Stimulated activated CD8-positive, alpha-beta memory T cell treated with anti-CD3 and anti-CD28 coated beads, Interleukin-15, amount 100 ng/mL, for 24 hours (primary cell): ENCODE results near the gene ADAMTS7.
"Not testable (repeated sequence)": the region's sequence is repeated elsewhere in the genome, so short reads cannot be mapped to it uniquely, and the experiment has no call there.

ENCODE experiments used
- DNase-seq: peaks from one replicate; pipeline ENCODE4 v3.0.0-alpha.2; 2020; ENCODE audit warnings: low read depth

The ADAMTS7 gene

GRCh38 chr15:78811124-78811824 is at the start of gene ADAMTS7:
TSS of gene ADAMTS7 (minus strand) at chr15:78811464. CDS start at chr15:78811220, 244 bp downstream.
- DNase-seq, result no peak

- peak; percentile 58 for DNase-seq
Measured at GRCh38 chr15:78859971-78860719, 48.9 kb upstream of the ADAMTS7 start.

- no peak for DNase-seq
Measured at GRCh38 chr15:78855746-78856145, 44.5 kb upstream of the ADAMTS7 start.

GRCh38 chr15:78854833-78855372 is 43.6 kb upstream of the ADAMTS7 start:
- no peak for DNase-seq

- no peak for DNase-seq
Measured at GRCh38 chr15:78853500-78853899, 42.2 kb upstream of the ADAMTS7 start.

- DNase-seq, result no peak
Measured at GRCh38 chr15:78850941-78851755, 39.9 kb upstream of the ADAMTS7 start.

GRCh38 chr15:78850352-78850751 is 39.1 kb upstream of the ADAMTS7 start:
- DNase-seq, result no peak

GRCh38 chr15:78847387-78847906 is 36.2 kb upstream of the ADAMTS7 start:
- not testable (repeated sequence) for DNase-seq

GRCh38 chr15:78846906-78847305 is 35.6 kb upstream of the ADAMTS7 start:
- not testable (repeated sequence) for DNase-seq

- DNase-seq, result no peak
Measured at GRCh38 chr15:78842519-78842918, 31.3 kb upstream of the ADAMTS7 start.

- no peak for DNase-seq
Measured at GRCh38 chr15:78841891-78842290, 30.6 kb upstream of the ADAMTS7 start.

GRCh38 chr15:78841376-78841706 is 30.1 kb upstream of the ADAMTS7 start:
- no peak for DNase-seq

- DNase-seq, result no peak
Measured at GRCh38 chr15:78840661-78841375, 29.6 kb upstream of the ADAMTS7 start.

- DNase-seq, result not testable (repeated sequence)
Measured at GRCh38 chr15:78839151-78839550, 27.9 kb upstream of the ADAMTS7 start.

- DNase-seq, result no peak
Measured at GRCh38 chr15:78838489-78838888, 27.2 kb upstream of the ADAMTS7 start.

GRCh38 chr15:78837543-78837942 is 26.3 kb upstream of the ADAMTS7 start:
- DNase-seq, result no peak

GRCh38 chr15:78837131-78837530 is 25.9 kb upstream of the ADAMTS7 start:
- DNase-seq, result no peak

- no peak for DNase-seq
Measured at GRCh38 chr15:78836333-78836732, 25.1 kb upstream of the ADAMTS7 start.

GRCh38 chr15:78831229-78832207 is 20.3 kb upstream of the ADAMTS7 start:
- no peak for DNase-seq

GRCh38 chr15:78830514-78831228 is 19.4 kb upstream of the ADAMTS7 start:
- no peak for DNase-seq
